Prostate gland (tissue), 2 donors: ENCODE data around the gene ARHGAP4. TPM values are rescaled to one million over a fixed set of nuclear protein-coding genes. Genes with fewer than 3 reads are reported as not detected.
A peak's percentile ranks its signal among the peaks of the same experiment; 100 is the strongest.

Experiments used
- DNase-seq: peaks from one replicate; pipeline ENCODE4 v3.0.0-alpha.2; 2019; ENCODE audit warnings: low spot score
- H3K27ac ChIP-seq, 2 donors: fragments of 200-600 bp; sonication (generic); 2 replicates each; pipeline ENCODE4 v1.5.1; 2017 to 2019
- H3K27me3 ChIP-seq: fragments of 200-600 bp; sonication (generic); replicated peaks from 2 replicates; pipeline ENCODE4 v1.5.1; 2019; ENCODE audit not compliant: insufficient read depth
- H3K36me3 ChIP-seq, 2 donors: fragments of 200-600 bp; sonication (generic); 1 replicate in 1 of 2; 2 replicates in 1 of 2; pipeline versions ENCODE4 v1.5.1 to v1.8.1; 2017 to 2019
- H3K4me1 ChIP-seq: fragments of 200-600 bp; sonication (generic); replicated peaks from 2 replicates; pipeline ENCODE4 v1.5.1; 2019
- H3K4me3 ChIP-seq, 2 donors: fragments of 200-600 bp; sonication (generic); 2 replicates each; pipeline ENCODE4 v1.5.1; 2017 to 2019
- H3K9me3 ChIP-seq: fragments of 200-600 bp; sonication (generic); 2 replicates; pipeline ENCODE4 v1.5.1; 2017
- CTCF ChIP-seq, 4 experiments: fragments of 200-600 bp in 2 of 4; fragments of 450-650 bp in 2 of 4; sonication (generic) in 2 of 4; IDR thresholded peaks; 1 replicate in 3 of 4; 2 replicates in 1 of 4; pipeline ENCODE4 v1.5.1; 2016 to 2019; ENCODE audit warnings: antibody characterized with exemption in 4 of 4, mild to moderate bottlenecking in 2 of 4, moderate library complexity in 2 of 4
- POLR2A ChIP-seq: fragments of 450-650 bp; IDR thresholded peaks from one replicate; pipeline ENCODE4 v1.6.1; 2016; ENCODE audit warnings: antibody characterized with exemption, mild to moderate bottlenecking
- POLR2AphosphoS5 ChIP-seq: sonication (generic); formaldehyde crosslinking; IDR thresholded peaks from one replicate; pipeline ENCODE4 v1.6.1; 2017; ENCODE audit warnings: antibody characterized with exemption
- whole genome bisulfite sequencing: methylation state at CpG from one replicate; pipeline ENCODE4 v1.1.5; 2018; 5-methylcytosine and 5-hydroxymethylcytosine counted together
- intact Hi-C: fragments of 100-400 bp; cut with DNase I; formaldehyde crosslinking; loops from one replicate; pipeline ENCODE4 v1.14.2; 2022
- total RNA-seq, 2 donors: library from RNA; depleted of rRNA; stranded (reverse); fragments of >200 nt; gene quantifications; one replicate each; pipeline ENCODE4 v1.1.0, GENCODE V29; 2016

The ARHGAP4 gene
- total RNA-seq, 2 donors from 2014 or later = 11.9 to 41.1 TPM

GRCh38 chrX:153947009-153947769 is 21.1 kb upstream of the ARHGAP4 start:
- H3K27me3 ChIP-seq = no peaks in the 10 kb centered on the region
- H3K9me3 ChIP-seq = no peaks in the 10 kb centered on the region
- no peak overlapping the region for H3K27ac ChIP-seq
- no peak for DNase-seq
- peak; percentile 52 to 83 (median 72) for TF ChIP-seq CTCF (IDR thresholded peaks at IDR 0.05)
- no peak for TF ChIP-seq POLR2A
- TF ChIP-seq POLR2AphosphoS5 = peak; percentile 52
- no peak overlapping the region for H3K4me3 ChIP-seq
- 44% methylated on average over 12 of the region's 19 CpGs for WGBS
- intact Hi-C loops = loop anchor here (5.0 kb wide), 1 partner anchor 185 kb away; the partner anchor contains the start of gene PLXNB3
- H3K4me1 ChIP-seq = no peaks in the 10 kb centered on the region
- no peaks in the 10 kb centered on the region for H3K36me3 ChIP-seq

GRCh38 chrX:153945956-153946943 is 20.2 kb upstream of the ARHGAP4 start:
- Histone ChIP-seq H3K9me3 (no peaks in the 10 kb centered on the region), H3K4me1 (no peaks in the 10 kb centered on the region), H3K27me3 (no peaks in the 10 kb centered on the region), H3K36me3 (no peaks in the 10 kb centered on the region), H3K27ac (no peak overlapping the region), H3K4me3 (no peak overlapping the region)
- WGBS = 73% methylated on average over 12 of the region's 24 CpGs
- TF ChIP-seq POLR2A = no peak
- TF ChIP-seq CTCF (IDR thresholded peaks at IDR 0.05) = no peak
- TF ChIP-seq POLR2AphosphoS5 = no peak
- no peak for DNase-seq
- intact Hi-C loops = loop anchor here (5.0 kb wide), 1 partner anchor 184 kb away; the partner anchor contains the start of gene PLXNB3

GRCh38 chrX:153944800-153945150 is 18.7 kb upstream of the ARHGAP4 start:
- Histone ChIP-seq H3K4me3 (no peak overlapping the region), H3K36me3 (no peaks in the 10 kb centered on the region), H3K27ac (no peak overlapping the region), H3K9me3 (no peaks in the 10 kb centered on the region), H3K27me3 (no peaks in the 10 kb centered on the region), H3K4me1 (no peaks in the 10 kb centered on the region)
- WGBS = 68% methylated on average over 6 of the region's 6 CpGs
- intact Hi-C loops = loop anchor here (5.0 kb wide), 1 partner anchor 182 kb away; the partner anchor contains the start of gene PLXNB3
- DNase-seq = no peak
- TF ChIP-seq POLR2A (no peak), POLR2AphosphoS5 (no peak), CTCF (IDR thresholded peaks at IDR 0.05) (no peak)

GRCh38 chrX:153944140-153944799 is 18.2 kb upstream of the ARHGAP4 start, which contains the start of gene RENBP:
Gene RENBP (minus strand): TSS chrX:153944643. CDS start chrX:153944610, 33 bp downstream.
- H3K4me1 ChIP-seq = no peaks in the 10 kb centered on the region
- H3K9me3 ChIP-seq = no peaks in the 10 kb centered on the region
- WGBS = 24% methylated on average over 8 of the region's 31 CpGs
- TF ChIP-seq POLR2AphosphoS5 (no peak), CTCF (IDR thresholded peaks at IDR 0.05) (no peak), POLR2A (no peak)
- intact Hi-C loops = no loop called here
- no peak for DNase-seq
- no peak within 1 kb of the TSS for H3K4me3 ChIP-seq
- H3K36me3 ChIP-seq = no peaks in the 10 kb centered on the region
- H3K27me3 ChIP-seq = no peaks in the 10 kb centered on the region
- no peak within 1 kb of the TSS for H3K27ac ChIP-seq
